ENCODE data around the gene THEMIS.

THEMIS gene

GRCh38 chr6:127900935-127901334 is at the start of gene THEMIS:
Gene THEMIS (minus strand): TSS chr6:127901058. CDS start chr6:127900932, 126 bp downstream.
- H3K4me3 ChIP-seq (ENCODE audit: low read depth in 1 of 5, low read length in 5 of 5), result no peak within 1 kb of the TSS
- no peak within 1 kb of the TSS for H3K27ac ChIP-seq (ENCODE audit: low read depth, low read length)
- no peak within 1 kb of the TSS for H3K9ac ChIP-seq (ENCODE audit: low read length in 5 of 5)

GRCh38 chr6:127949251-127949650 is 48.4 kb upstream of the THEMIS start:
- peaks cover 0 to 5% (median 0%) of the 10 kb centered on the region in 5 donors for H3K9me3 ChIP-seq (ENCODE audit: control insufficient read depth in 5 of 5, low read length in 5 of 5)
- no peak overlapping the region for H3K4me3 ChIP-seq (ENCODE audit: low read depth in 1 of 5, low read length in 5 of 5)
- no peaks in the 10 kb centered on the region for H3K4me1 ChIP-seq (ENCODE audit: control insufficient read depth in 5 of 5, insufficient read depth in 5 of 5, low read length in 5 of 5)
- no peak overlapping the region for H3K9ac ChIP-seq (ENCODE audit: low read length in 5 of 5)
- no peaks in the 10 kb centered on the region for H3K36me3 ChIP-seq (ENCODE audit: control insufficient read depth in 5 of 5, insufficient read depth in 5 of 5, low read length in 5 of 5)
- H3K27me3 ChIP-seq (ENCODE audit: control insufficient read depth in 5 of 5, insufficient read depth in 4 of 5, low read length in 5 of 5), result no peaks in the 10 kb centered on the region
- H3K27ac ChIP-seq (ENCODE audit: low read depth, low read length), result no peak overlapping the region

More at GRCh38 chr6:127900935-127901334, at the start of gene THEMIS:
- Histone ChIP-seq H3K36me3 (ENCODE audit: control insufficient read depth in 5 of 5, insufficient read depth in 5 of 5, low read length in 5 of 5) (no peaks in the 10 kb centered on the region), H3K27me3 (ENCODE audit: control insufficient read depth in 5 of 5, insufficient read depth in 4 of 5, low read length in 5 of 5) (no peaks in the 10 kb centered on the region), H3K9me3 (ENCODE audit: control insufficient read depth in 5 of 5, low read length in 5 of 5) (no peaks in the 10 kb centered on the region), H3K4me1 (ENCODE audit: control insufficient read depth in 5 of 5, insufficient read depth in 5 of 5, low read length in 5 of 5) (no peaks in the 10 kb centered on the region)

GRCh38 chr6:127946388-127946787 is 45.5 kb upstream of the THEMIS start:
- Histone ChIP-seq H3K27ac (ENCODE audit: low read depth, low read length) (no peak overlapping the region), H3K36me3 (ENCODE audit: control insufficient read depth in 5 of 5, insufficient read depth in 5 of 5, low read length in 5 of 5) (no peaks in the 10 kb centered on the region), H3K9ac (ENCODE audit: low read length in 5 of 5) (no peak overlapping the region), H3K4me1 (ENCODE audit: control insufficient read depth in 5 of 5, insufficient read depth in 5 of 5, low read length in 5 of 5) (no peaks in the 10 kb centered on the region), H3K4me3 (ENCODE audit: low read depth in 1 of 5, low read length in 5 of 5) (no peak overlapping the region), H3K27me3 (ENCODE audit: control insufficient read depth in 5 of 5, insufficient read depth in 4 of 5, low read length in 5 of 5) (no peaks in the 10 kb centered on the region), H3K9me3 (ENCODE audit: control insufficient read depth in 5 of 5, low read length in 5 of 5) (peaks cover 0 to 5% (median 0%) of the 10 kb centered on the region in 5 donors)

GRCh38 chr6:127945434-127946097 is 44.7 kb upstream of the THEMIS start:
- Histone ChIP-seq H3K4me1 (ENCODE audit: control insufficient read depth in 5 of 5, insufficient read depth in 5 of 5, low read length in 5 of 5) (no peaks in the 10 kb centered on the region), H3K9me3 (ENCODE audit: control insufficient read depth in 5 of 5, low read length in 5 of 5) (peaks cover 0 to 5% (median 0%) of the 10 kb centered on the region in 5 donors), H3K9ac (ENCODE audit: low read length in 5 of 5) (no peak overlapping the region), H3K27ac (ENCODE audit: low read depth, low read length) (no peak overlapping the region), H3K36me3 (ENCODE audit: control insufficient read depth in 5 of 5, insufficient read depth in 5 of 5, low read length in 5 of 5) (no peaks in the 10 kb centered on the region), H3K4me3 (ENCODE audit: low read depth in 1 of 5, low read length in 5 of 5) (no peak overlapping the region), H3K27me3 (ENCODE audit: control insufficient read depth in 5 of 5, insufficient read depth in 4 of 5, low read length in 5 of 5) (no peaks in the 10 kb centered on the region)

GRCh38 chr6:127941228-127941627 is 40.4 kb upstream of the THEMIS start:
- Histone ChIP-seq H3K4me3 (ENCODE audit: low read depth in 1 of 5, low read length in 5 of 5) (no peak overlapping the region), H3K27ac (ENCODE audit: low read depth, low read length) (no peak overlapping the region), H3K9me3 (ENCODE audit: control insufficient read depth in 5 of 5, low read length in 5 of 5) (no peaks in the 10 kb centered on the region), H3K27me3 (ENCODE audit: control insufficient read depth in 5 of 5, insufficient read depth in 4 of 5, low read length in 5 of 5) (no peaks in the 10 kb centered on the region), H3K9ac (ENCODE audit: low read length in 5 of 5) (no peak overlapping the region), H3K36me3 (ENCODE audit: control insufficient read depth in 5 of 5, insufficient read depth in 5 of 5, low read length in 5 of 5) (no peaks in the 10 kb centered on the region), H3K4me1 (ENCODE audit: control insufficient read depth in 5 of 5, insufficient read depth in 5 of 5, low read length in 5 of 5) (peaks cover 0 to 4% (median 0%) of the 10 kb centered on the region in 5 donors)

- Histone ChIP-seq H3K4me3 (ENCODE audit: low read depth in 1 of 5, low read length in 5 of 5) (no peak overlapping the region), H3K9ac (ENCODE audit: low read length in 5 of 5) (no peak overlapping the region), H3K4me1 (ENCODE audit: control insufficient read depth in 5 of 5, insufficient read depth in 5 of 5, low read length in 5 of 5) (peaks cover 0 to 4% (median 0%) of the 10 kb centered on the region in 5 donors), H3K9me3 (ENCODE audit: control insufficient read depth in 5 of 5, low read length in 5 of 5) (no peaks in the 10 kb centered on the region), H3K27ac (ENCODE audit: low read depth, low read length) (no peak overlapping the region), H3K27me3 (ENCODE audit: control insufficient read depth in 5 of 5, insufficient read depth in 4 of 5, low read length in 5 of 5) (no peaks in the 10 kb centered on the region), H3K36me3 (ENCODE audit: control insufficient read depth in 5 of 5, insufficient read depth in 5 of 5, low read length in 5 of 5) (no peaks in the 10 kb centered on the region)
Measured at GRCh38 chr6:127939442-127940066, 38.7 kb upstream of the THEMIS start.

GRCh38 chr6:127938701-127939100 is 37.8 kb upstream of the THEMIS start:
- H3K9ac ChIP-seq (ENCODE audit: low read length in 5 of 5), result no peak overlapping the region
- H3K4me3 ChIP-seq (ENCODE audit: low read depth in 1 of 5, low read length in 5 of 5), result no peak overlapping the region
- no peaks in the 10 kb centered on the region for H3K9me3 ChIP-seq (ENCODE audit: control insufficient read depth in 5 of 5, low read length in 5 of 5)
- H3K27ac ChIP-seq (ENCODE audit: low read depth, low read length), result no peak overlapping the region
- peaks cover 0 to 4% (median 0%) of the 10 kb centered on the region in 5 donors for H3K4me1 ChIP-seq (ENCODE audit: control insufficient read depth in 5 of 5, insufficient read depth in 5 of 5, low read length in 5 of 5)
- H3K27me3 ChIP-seq (ENCODE audit: control insufficient read depth in 5 of 5, insufficient read depth in 4 of 5, low read length in 5 of 5), result no peaks in the 10 kb centered on the region
- H3K36me3 ChIP-seq (ENCODE audit: control insufficient read depth in 5 of 5, insufficient read depth in 5 of 5, low read length in 5 of 5), result no peaks in the 10 kb centered on the region

- Histone ChIP-seq H3K9me3 (ENCODE audit: control insufficient read depth in 5 of 5, low read length in 5 of 5) (peaks cover 0 to 5% (median 3%) of the 10 kb centered on the region in 5 donors), H3K36me3 (ENCODE audit: control insufficient read depth in 5 of 5, insufficient read depth in 5 of 5, low read length in 5 of 5) (no peaks in the 10 kb centered on the region), H3K27ac (ENCODE audit: low read depth, low read length) (no peak overlapping the region), H3K9ac (ENCODE audit: low read length in 5 of 5) (no peak overlapping the region), H3K4me1 (ENCODE audit: control insufficient read depth in 5 of 5, insufficient read depth in 5 of 5, low read length in 5 of 5) (peaks cover 0 to 4% (median 0%) of the 10 kb centered on the region in 5 donors), H3K27me3 (ENCODE audit: control insufficient read depth in 5 of 5, insufficient read depth in 4 of 5, low read length in 5 of 5) (no peaks in the 10 kb centered on the region), H3K4me3 (ENCODE audit: low read depth in 1 of 5, low read length in 5 of 5) (no peak overlapping the region)
Measured at GRCh38 chr6:127937747-127938146, 36.9 kb upstream of the THEMIS start.

GRCh38 chr6:127937102-127937501 is 36.2 kb upstream of the THEMIS start:
- Histone ChIP-seq H3K4me3 (ENCODE audit: low read depth in 1 of 5, low read length in 5 of 5) (no peak overlapping the region), H3K36me3 (ENCODE audit: control insufficient read depth in 5 of 5, insufficient read depth in 5 of 5, low read length in 5 of 5) (no peaks in the 10 kb centered on the region), H3K4me1 (ENCODE audit: control insufficient read depth in 5 of 5, insufficient read depth in 5 of 5, low read length in 5 of 5) (peaks cover 0 to 4% (median 0%) of the 10 kb centered on the region in 5 donors), H3K27me3 (ENCODE audit: control insufficient read depth in 5 of 5, insufficient read depth in 4 of 5, low read length in 5 of 5) (no peaks in the 10 kb centered on the region), H3K27ac (ENCODE audit: low read depth, low read length) (no peak overlapping the region), H3K9ac (ENCODE audit: low read length in 5 of 5) (no peak overlapping the region), H3K9me3 (ENCODE audit: control insufficient read depth in 5 of 5, low read length in 5 of 5) (peaks cover 0 to 9% (median 8%) of the 10 kb centered on the region in 5 donors)

- H3K4me3 ChIP-seq (ENCODE audit: low read depth in 1 of 5, low read length in 5 of 5), result no peak overlapping the region
- peaks cover 0 to 9% (median 8%) of the 10 kb centered on the region in 5 donors for H3K9me3 ChIP-seq (ENCODE audit: control insufficient read depth in 5 of 5, low read length in 5 of 5)
- no peaks in the 10 kb centered on the region for H3K36me3 ChIP-seq (ENCODE audit: control insufficient read depth in 5 of 5, insufficient read depth in 5 of 5, low read length in 5 of 5)
- H3K27me3 ChIP-seq (ENCODE audit: control insufficient read depth in 5 of 5, insufficient read depth in 4 of 5, low read length in 5 of 5), result no peaks in the 10 kb centered on the region
- H3K4me1 ChIP-seq (ENCODE audit: control insufficient read depth in 5 of 5, insufficient read depth in 5 of 5, low read length in 5 of 5), result peaks cover 0 to 4% (median 0%) of the 10 kb centered on the region in 5 donors
- H3K27ac ChIP-seq (ENCODE audit: low read depth, low read length), result no peak overlapping the region
- H3K9ac ChIP-seq (ENCODE audit: low read length in 5 of 5), result no peak overlapping the region
Measured at GRCh38 chr6:127934956-127935355, 34.1 kb upstream of the THEMIS start.

Measured in subcutaneous abdominal adipose tissue (tissue), 5 donors.